Measurements from ENCODE around the gene CCDC40. TPM values are rescaled to one million over a fixed set of nuclear protein-coding genes. Genes with fewer than 3 reads are reported as not detected.

The CCDC40 gene
- total RNA-seq, 2 donors from 2014 or later: 1.2 to 3.6 TPM

DNA sequence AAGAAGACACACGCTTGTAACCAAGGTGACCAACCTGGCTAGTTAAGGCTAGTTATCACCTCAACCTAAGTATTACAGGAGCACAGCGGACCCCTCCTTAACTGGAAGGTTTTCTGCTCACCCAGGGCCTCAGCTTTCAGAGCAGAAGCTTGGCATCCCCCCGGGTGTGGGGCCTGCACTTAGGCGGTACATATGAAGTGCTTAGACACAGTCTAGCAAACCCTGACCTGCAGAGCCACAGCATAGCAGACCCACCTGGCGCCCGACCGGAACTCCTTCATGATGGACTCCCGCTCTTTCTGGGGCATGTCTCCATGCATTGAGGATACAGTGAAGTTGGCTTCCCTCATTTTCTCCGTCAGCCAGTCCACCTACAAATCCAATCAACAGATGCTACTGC lies 100.7 kb downstream of the CCDC40 start:
- intact Hi-C loops (cut with DNase I): no loop called here
- no peaks in the 10 kb centered on the region for H3K4me1 ChIP-seq
- no peak overlapping the region for H3K9ac ChIP-seq (ENCODE audit: low read depth in 2 of 2, low read length in 2 of 2)
- peaks cover 39% of the 10 kb centered on the region for H3K36me3 ChIP-seq
- no peaks in the 10 kb centered on the region for H3K27me3 ChIP-seq
- TF ChIP-seq, protein P1, sequence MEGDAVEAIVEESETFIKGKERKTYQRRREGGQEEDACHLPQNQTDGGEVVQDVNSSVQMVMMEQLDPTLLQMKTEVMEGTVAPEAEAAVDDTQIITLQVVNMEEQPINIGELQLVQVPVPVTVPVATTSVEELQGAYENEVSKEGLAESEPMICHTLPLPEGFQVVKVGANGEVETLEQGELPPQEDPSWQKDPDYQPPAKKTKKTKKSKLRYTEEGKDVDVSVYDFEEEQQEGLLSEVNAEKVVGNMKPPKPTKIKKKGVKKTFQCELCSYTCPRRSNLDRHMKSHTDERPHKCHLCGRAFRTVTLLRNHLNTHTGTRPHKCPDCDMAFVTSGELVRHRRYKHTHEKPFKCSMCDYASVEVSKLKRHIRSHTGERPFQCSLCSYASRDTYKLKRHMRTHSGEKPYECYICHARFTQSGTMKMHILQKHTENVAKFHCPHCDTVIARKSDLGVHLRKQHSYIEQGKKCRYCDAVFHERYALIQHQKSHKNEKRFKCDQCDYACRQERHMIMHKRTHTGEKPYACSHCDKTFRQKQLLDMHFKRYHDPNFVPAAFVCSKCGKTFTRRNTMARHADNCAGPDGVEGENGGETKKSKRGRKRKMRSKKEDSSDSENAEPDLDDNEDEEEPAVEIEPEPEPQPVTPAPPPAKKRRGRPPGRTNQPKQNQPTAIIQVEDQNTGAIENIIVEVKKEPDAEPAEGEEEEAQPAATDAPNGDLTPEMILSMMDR (IDR thresholded peaks at IDR 0.05): no peak
- H3K9me3 ChIP-seq: no peaks in the 10 kb centered on the region
- no peak for DNase-seq
- H3K27ac ChIP-seq: no peak overlapping the region
- no peak overlapping the region for H3K4me3 ChIP-seq

DNA sequence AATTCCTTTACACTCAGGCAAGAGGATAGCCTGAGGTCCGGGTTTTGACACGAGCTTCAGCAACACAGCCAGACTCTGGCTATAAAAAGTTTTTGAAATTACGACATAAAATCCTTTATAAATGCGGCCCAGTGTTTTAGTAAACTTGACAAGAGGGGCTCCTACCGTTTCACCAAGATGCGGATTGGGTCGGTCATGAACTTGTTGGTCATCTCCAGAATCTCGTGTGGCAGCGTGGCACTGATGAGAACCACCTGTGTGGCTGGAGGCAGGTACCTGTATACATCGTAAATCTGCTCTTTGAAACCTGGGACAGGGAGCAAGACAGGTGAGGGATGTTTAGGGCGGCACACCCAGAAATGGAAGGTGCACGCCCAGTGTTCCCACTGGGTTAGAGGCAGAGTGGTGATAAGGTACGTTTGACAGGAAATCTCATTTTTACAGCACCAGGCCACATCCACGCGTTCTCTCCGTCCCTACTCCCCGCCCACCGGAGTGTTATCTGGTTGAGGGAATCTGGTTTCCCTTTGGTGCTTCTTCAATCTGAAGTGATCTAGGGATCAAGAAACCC lies 102.5 kb downstream of the CCDC40 start:
- intact Hi-C loops (cut with DNase I): no loop called here
- TF ChIP-seq, protein P1 (IDR thresholded peaks at IDR 0.05): no peak

DNA sequence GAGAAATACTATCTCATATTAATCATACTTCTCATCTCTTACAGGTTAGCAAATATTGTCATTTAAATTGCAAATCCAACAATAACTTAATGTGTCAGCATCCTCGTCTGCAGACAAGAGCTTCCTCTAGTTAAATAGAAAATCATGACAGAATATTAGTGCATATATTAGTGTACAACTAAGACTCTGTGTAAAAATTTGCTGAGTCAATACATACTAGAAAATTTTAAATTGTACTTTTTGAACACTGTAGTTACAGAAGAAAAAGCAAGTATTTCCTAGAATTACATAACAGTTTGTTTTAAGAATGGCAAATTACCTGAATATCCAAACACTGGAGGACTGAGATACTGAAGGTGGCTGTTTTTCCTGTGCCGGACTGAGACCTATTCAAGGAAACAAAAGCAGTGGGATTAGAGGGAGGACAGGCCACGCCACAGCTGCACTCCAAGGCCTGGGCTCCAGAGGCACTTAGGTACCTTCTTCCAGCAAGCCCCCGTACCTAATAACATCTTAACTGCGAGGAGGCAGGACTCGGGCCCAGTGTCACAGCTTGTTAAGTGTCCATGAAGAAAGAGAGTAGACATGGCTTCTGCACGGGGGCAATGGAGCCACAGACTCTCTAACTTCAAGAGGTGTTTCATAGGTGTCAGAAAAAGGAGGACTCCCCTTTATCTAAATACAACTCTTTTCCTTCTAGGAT lies 105.2 kb downstream of the CCDC40 start:
- peaks cover 25% of the 10 kb centered on the region for H3K36me3 ChIP-seq
- no peak overlapping the region for H3K27ac ChIP-seq
- H3K4me3 ChIP-seq: no peak overlapping the region
- H3K9ac ChIP-seq (ENCODE audit: low read depth in 2 of 2, low read length in 2 of 2): no peak overlapping the region
- no peaks in the 10 kb centered on the region for H3K27me3 ChIP-seq
- no peaks in the 10 kb centered on the region for H3K9me3 ChIP-seq
- peaks cover 7% of the 10 kb centered on the region for H3K4me1 ChIP-seq
- no peak for DNase-seq
- intact Hi-C loops (cut with DNase I): loop anchor here (10.0 kb wide), 1 partner anchor 113 kb away; no protein-coding TSS in a partner anchor
- TF ChIP-seq, protein P1 (IDR thresholded peaks at IDR 0.05): no peak

More for the DNA sequence above, 102.5 kb downstream of the CCDC40 start:
- peaks cover 41% of the 10 kb centered on the region for H3K36me3 ChIP-seq
- H3K27me3 ChIP-seq: no peaks in the 10 kb centered on the region
- peak overlapping the region; percentile 42 for H3K27ac ChIP-seq
- no peaks in the 10 kb centered on the region for H3K9me3 ChIP-seq
- DNase-seq: peak; percentile 58
- no peak overlapping the region for H3K4me3 ChIP-seq
- no peak overlapping the region for H3K9ac ChIP-seq (ENCODE audit: low read depth in 2 of 2, low read length in 2 of 2)
- H3K4me1 ChIP-seq: no peaks in the 10 kb centered on the region

DNA sequence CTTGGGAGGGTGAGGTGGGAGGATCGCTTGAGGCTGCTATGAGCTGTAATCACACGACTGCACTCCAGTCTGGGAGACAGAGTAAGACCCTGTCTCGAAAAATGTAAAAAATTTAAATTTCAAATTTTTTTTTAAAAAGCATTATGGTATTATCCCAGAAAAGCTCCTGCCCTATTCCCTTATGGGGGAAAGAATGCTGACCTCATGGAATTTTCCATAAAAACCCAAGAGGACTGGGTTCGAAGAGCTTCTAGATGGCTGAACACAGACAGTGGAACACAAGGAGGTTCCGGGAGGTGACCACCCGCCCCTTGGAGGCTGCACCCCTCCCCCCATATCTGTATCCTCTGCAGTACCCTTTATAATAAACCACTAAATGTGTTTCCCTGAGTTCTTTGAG lies 106.5 kb downstream of the CCDC40 start:
- no peak for DNase-seq
- H3K4me1 ChIP-seq: peaks cover 7% of the 10 kb centered on the region
- H3K9ac ChIP-seq (ENCODE audit: low read depth in 2 of 2, low read length in 2 of 2): no peak overlapping the region
- intact Hi-C loops (cut with DNase I): loop anchor here (10.0 kb wide), 1 partner anchor 112 kb away; no protein-coding TSS in a partner anchor
- no peak overlapping the region for H3K4me3 ChIP-seq
- TF ChIP-seq, protein P1 (IDR thresholded peaks at IDR 0.05): no peak
- H3K9me3 ChIP-seq: no peaks in the 10 kb centered on the region
- no peak overlapping the region for H3K27ac ChIP-seq
- H3K27me3 ChIP-seq: no peaks in the 10 kb centered on the region
- peaks cover 13% of the 10 kb centered on the region for H3K36me3 ChIP-seq

DNA sequence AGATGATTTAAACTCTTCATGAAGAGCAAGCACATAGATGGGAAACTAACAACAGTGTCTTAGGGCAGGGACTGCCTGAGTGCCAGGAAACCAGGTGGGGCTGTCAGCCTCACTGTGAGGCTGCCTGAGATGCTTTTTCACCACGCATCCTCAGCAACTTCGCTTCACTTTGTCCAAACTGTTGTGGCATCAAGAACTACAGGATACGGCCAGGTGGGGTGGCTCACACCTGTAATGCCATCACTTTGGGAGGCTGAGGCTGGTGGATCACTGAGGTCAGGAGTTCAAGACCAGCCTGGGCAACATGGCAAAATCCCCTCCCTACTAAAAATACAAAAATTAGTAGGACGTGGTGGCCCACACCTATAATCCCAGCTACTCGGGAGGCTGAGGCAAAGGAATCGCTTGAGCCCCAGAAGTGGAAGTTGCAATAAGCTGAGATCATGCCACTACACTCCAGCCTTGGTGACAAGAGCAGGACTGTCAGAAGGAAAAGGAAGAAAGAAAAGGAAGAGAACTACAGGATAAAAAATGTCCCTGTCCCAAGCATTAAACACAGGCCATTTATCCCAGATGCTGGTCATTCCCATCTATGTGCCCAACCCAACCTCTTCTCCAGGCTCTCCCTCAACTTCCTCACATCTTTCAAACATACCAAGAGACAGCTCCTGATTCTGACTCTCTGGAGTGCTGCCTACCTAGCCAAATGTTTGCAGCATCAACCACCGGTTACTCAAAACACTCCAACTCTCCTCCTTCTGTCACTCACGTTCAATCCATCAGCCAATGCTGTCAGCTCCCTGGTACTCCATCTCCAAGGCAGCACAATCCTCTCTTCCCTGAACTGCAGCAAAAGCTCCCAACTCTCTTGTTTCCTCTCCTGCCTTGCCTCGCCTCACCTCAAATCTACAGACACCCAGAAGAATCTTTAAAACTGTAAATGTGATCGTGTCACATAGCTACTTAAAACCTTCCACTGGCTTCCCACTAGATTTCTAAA lies 108.9 kb downstream of the CCDC40 start:
- DNase-seq: no peak
- Histone ChIP-seq H3K36me3 (peaks cover 10% of the 10 kb centered on the region), H3K9me3 (no peaks in the 10 kb centered on the region), H3K27ac (peak overlapping the region; percentile 92), H3K4me1 (peaks cover 7% of the 10 kb centered on the region), H3K9ac (ENCODE audit: low read depth in 2 of 2, low read length in 2 of 2) (peak overlapping the region; percentile 89 to 92), H3K27me3 (no peaks in the 10 kb centered on the region), H3K4me3 (peak overlapping the region; percentile 97)
- TF ChIP-seq, protein P1 (IDR thresholded peaks at IDR 0.05): no peak
- intact Hi-C loops (cut with DNase I): loop anchor here (10.0 kb wide), 1 partner anchor 109 kb away; no protein-coding TSS in a partner anchor
